DOHH2 (cell line): ENCODE results near the gene CCR2.

Experiments used
- H3F3A ChIP-seq: fragments of 200-600 bp; sonication (generic), shearing (Covaris generic); 2 replicates; pipeline ENCODE4 v1.6.0; 2016; ENCODE audit warnings: antibody characterized with exemption, mild to moderate bottlenecking; ENCODE audit not compliant: control insufficient read depth, insufficient read depth
- H3K27ac ChIP-seq: fragments of 200-600 bp; sonication (generic); 2 replicates; pipeline ENCODE4 v1.5.1; 2014; ENCODE audit warnings: low read depth, mild to moderate bottlenecking, low read length, moderate library complexity
- H3K27me3 ChIP-seq: fragments of 200-600 bp; sonication (generic); 2 replicates; pipeline ENCODE4 v1.6.1; 2014; ENCODE audit warnings: mild to moderate bottlenecking, low read length, mixed read lengths; ENCODE audit not compliant: control insufficient read depth
- H3K36me3 ChIP-seq: fragments of 200-600 bp; sonication (generic); 2 replicates; pipeline ENCODE4 v1.6.1; 2014; ENCODE audit warnings: mild to moderate bottlenecking, low read length, moderate library complexity, mixed read lengths; ENCODE audit not compliant: control insufficient read depth
- H3K4me1 ChIP-seq: fragments of 200-600 bp; sonication (generic); 2 replicates; pipeline ENCODE4 v1.6.1; 2014; ENCODE audit warnings: mild to moderate bottlenecking, low read length, mixed read lengths; ENCODE audit not compliant: control insufficient read depth
- H3K4me2 ChIP-seq: fragments of 200-600 bp; sonication (generic); 2 replicates; pipeline ENCODE4 v1.6.0; 2014; ENCODE audit warnings: mild to moderate bottlenecking, low read length, moderate library complexity
- H3K4me3 ChIP-seq: fragments of 200-600 bp; sonication (generic); 2 replicates; pipeline ENCODE4 v1.5.1; 2014; ENCODE audit warnings: mild to moderate bottlenecking, low read length, mixed read lengths
- H3K79me2 ChIP-seq: fragments of 200-600 bp; sonication (generic); 2 replicates; pipeline ENCODE4 v1.6.1; 2014; ENCODE audit warnings: mild to moderate bottlenecking, low read length, mixed read lengths; ENCODE audit not compliant: control insufficient read depth
- H3K9me2 ChIP-seq: fragments of 200-600 bp; sonication (generic); replicated peaks from 2 replicates; pipeline ENCODE4 v1.6.1; 2014; ENCODE audit warnings: mild to moderate bottlenecking, low read length, mixed read lengths; ENCODE audit not compliant: control insufficient read depth
- H3K9me3 ChIP-seq: fragments of 200-600 bp; sonication (generic); 2 replicates; pipeline ENCODE4 v1.6.1; 2014; ENCODE audit warnings: antibody characterized with exemption, low read length, mixed read lengths; ENCODE audit not compliant: control insufficient read depth, insufficient read depth
- H4K20me1 ChIP-seq: fragments of 200-600 bp; sonication (generic); 2 replicates; pipeline ENCODE4 v1.6.0; 2014; ENCODE audit warnings: low read depth, mild to moderate bottlenecking, antibody characterized with exemption, low read length, moderate library complexity; ENCODE audit not compliant: control insufficient read depth, insufficient read depth
- CTCF ChIP-seq: fragments of 200-600 bp; sonication (generic); IDR thresholded peaks from one replicate; pipeline ENCODE4 v1.5.1; 2014; ENCODE audit warnings: antibody characterized with exemption, mild to moderate bottlenecking, low read depth, low read length; ENCODE audit not compliant: poor library complexity, severe bottlenecking
- EZH2phosphoT487 ChIP-seq: fragments of 200-600 bp; sonication (generic); IDR thresholded peaks from 2 replicates; pipeline ENCODE4 v1.6.1; 2017; ENCODE audit warnings: borderline replicate concordance, mild to moderate bottlenecking, antibody characterized with exemption, low read length, moderate library complexity, mixed read lengths

CCR2 gene

GRCh38 chr3:46399098-46399497 is 45.2 kb downstream of the CCR2 start:
- Histone ChIP-seq H3K79me2 (no peaks in the 10 kb centered on the region), H3F3A (no peaks in the 10 kb centered on the region), H3K9me3 (no peaks in the 10 kb centered on the region), H3K9me2 (no peaks in the 10 kb centered on the region), H4K20me1 (no peaks in the 10 kb centered on the region), H3K27ac (no peak overlapping the region), H3K4me3 (no peak overlapping the region), H3K4me1 (no peaks in the 10 kb centered on the region), H3K36me3 (no peaks in the 10 kb centered on the region), H3K27me3 (peaks cover 9% of the 10 kb centered on the region), H3K4me2 (no peak overlapping the region)
- TF ChIP-seq CTCF (no peak), EZH2phosphoT487 (no peak)

GRCh38 chr3:46399557-46399956 is 45.6 kb downstream of the CCR2 start:
- TF ChIP-seq EZH2phosphoT487 (no peak), CTCF (no peak)
- no peaks in the 10 kb centered on the region for H3K4me1 ChIP-seq

GRCh38 chr3:46400000-46400734 is 46.3 kb downstream of the CCR2 start:
- no peaks in the 10 kb centered on the region for H3K9me3 ChIP-seq

More at GRCh38 chr3:46399557-46399956, 45.6 kb downstream of the CCR2 start:
- Histone ChIP-seq H3K9me2 (no peaks in the 10 kb centered on the region), H3K79me2 (no peaks in the 10 kb centered on the region), H3K4me2 (no peak overlapping the region), H3F3A (no peaks in the 10 kb centered on the region), H3K27ac (no peak overlapping the region), H3K4me3 (no peak overlapping the region), H3K9me3 (no peaks in the 10 kb centered on the region), H3K27me3 (peaks cover 9% of the 10 kb centered on the region), H4K20me1 (no peaks in the 10 kb centered on the region), H3K36me3 (no peaks in the 10 kb centered on the region)

More at GRCh38 chr3:46400000-46400734, 46.3 kb downstream of the CCR2 start:
- Histone ChIP-seq H3K4me3 (no peak overlapping the region), H3K27ac (no peak overlapping the region), H3K79me2 (no peaks in the 10 kb centered on the region), H3K4me1 (no peaks in the 10 kb centered on the region), H3K27me3 (peaks cover 9% of the 10 kb centered on the region), H3F3A (no peaks in the 10 kb centered on the region), H4K20me1 (no peaks in the 10 kb centered on the region), H3K4me2 (no peak overlapping the region), H3K9me2 (no peaks in the 10 kb centered on the region), H3K36me3 (no peaks in the 10 kb centered on the region)
- TF ChIP-seq EZH2phosphoT487 (no peak), CTCF (no peak)
